Activated CD4-positive, alpha-beta T cell treated with anti-CD3 and anti-CD28 coated beads, Interleukin-2, amount 50 U/mL, for 1 hour (primary cell): Measurements from ENCODE around the gene LYZ.
"Not testable (repeated sequence)": the region's sequence is repeated elsewhere in the genome, so short reads cannot be mapped to it uniquely, and the experiment has no call there.

Experiments used
- DNase-seq: peaks from one replicate; pipeline ENCODE4 v3.0.0-alpha.2; 2020

Gene LYZ

GRCh38 chr12:69348162-69348938 is at the start of gene LYZ:
LYZ (plus strand) TSS chr12:69348381; CDS start chr12:69348409, 28 bp downstream.
- no peak for DNase-seq

DNA sequence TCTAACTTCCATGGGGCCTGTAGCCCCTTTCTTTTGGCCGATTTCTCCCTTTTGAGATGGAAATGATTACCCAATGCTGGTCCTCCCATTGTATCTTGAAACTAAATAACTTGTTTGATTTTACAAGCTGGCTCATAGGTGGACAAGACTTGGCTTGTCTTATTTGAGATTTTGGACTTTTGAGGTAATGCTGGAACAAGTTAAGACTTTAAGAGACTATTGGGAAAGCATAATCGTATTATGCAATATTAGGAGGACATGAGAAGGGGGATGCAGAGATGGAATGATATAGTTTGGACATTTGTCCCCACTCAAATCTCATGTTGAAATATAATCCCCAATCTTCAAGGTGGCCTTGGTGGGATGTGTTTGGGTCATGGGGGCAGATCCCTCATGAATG is 49.2 kb upstream of the LYZ start:
- DNase-seq, result no peak

DNA sequence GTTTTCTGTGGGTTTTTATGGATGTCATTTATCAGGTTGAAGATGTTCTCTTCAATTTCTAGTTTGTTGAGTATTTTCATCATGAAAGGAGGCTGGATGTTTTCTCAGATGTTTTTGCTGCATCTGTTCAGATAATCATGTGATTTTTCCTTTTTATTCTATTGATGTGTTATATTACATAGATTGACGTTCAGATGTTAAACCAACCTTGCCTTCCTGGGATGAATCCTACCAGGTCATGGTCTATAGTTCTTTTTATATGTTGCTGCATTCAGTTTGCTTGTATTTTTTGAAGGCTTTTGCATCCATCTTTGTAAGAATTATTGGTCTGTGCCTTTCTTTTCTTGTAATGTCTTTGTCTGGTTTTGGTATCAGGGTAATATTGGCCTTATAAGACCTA is 43.9 kb upstream of the LYZ start:
- DNase-seq, result no peak

GRCh38 chr12:69309461-69309860 is 38.7 kb upstream of the LYZ start:
- no peak for DNase-seq

DNA sequence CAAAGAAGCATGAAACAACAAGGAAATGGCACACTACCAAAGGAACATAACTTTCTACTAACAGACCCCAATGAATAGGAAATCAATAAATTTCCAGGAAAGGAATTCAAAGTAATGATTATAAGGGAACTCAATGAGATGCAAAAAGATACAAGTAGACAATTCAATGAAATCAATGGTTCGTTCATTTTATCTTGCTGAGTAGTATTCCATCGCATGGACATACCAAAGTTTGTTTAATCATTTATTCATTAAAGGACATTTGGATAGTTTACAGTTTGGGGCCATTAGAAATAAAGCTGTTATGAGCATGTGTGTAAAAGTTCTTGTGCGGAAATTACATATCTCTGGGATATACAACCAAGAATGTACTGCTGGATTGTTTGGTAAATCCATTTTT is 35.0 kb upstream of the LYZ start:
- DNase-seq, result no peak

GRCh38 chr12:69316784-69317183 is 31.4 kb upstream of the LYZ start:
- not testable (repeated sequence) for DNase-seq

DNA sequence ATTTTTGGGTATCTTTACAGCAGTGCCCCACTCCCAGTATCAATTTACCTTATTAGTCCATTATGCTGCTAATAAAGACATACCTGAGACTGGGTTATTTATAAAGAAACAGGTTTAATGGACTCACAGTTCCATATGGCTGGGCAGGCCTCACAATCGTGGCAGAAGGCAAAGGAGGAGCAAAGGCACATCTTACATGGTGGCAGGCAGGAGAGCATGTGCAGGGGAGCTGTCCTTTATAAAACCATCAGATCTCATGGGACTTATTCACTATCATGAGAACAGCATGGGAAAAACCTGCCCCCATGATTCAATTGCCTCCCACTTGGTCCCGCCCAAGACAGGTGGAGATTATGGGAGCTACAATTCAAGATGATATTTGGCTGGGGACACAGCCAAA is 30.9 kb upstream of the LYZ start:
- not testable (repeated sequence) for DNase-seq

- no peak for DNase-seq
Measured at GRCh38 chr12:69318225-69318624, 30.0 kb upstream of the LYZ start.

DNA sequence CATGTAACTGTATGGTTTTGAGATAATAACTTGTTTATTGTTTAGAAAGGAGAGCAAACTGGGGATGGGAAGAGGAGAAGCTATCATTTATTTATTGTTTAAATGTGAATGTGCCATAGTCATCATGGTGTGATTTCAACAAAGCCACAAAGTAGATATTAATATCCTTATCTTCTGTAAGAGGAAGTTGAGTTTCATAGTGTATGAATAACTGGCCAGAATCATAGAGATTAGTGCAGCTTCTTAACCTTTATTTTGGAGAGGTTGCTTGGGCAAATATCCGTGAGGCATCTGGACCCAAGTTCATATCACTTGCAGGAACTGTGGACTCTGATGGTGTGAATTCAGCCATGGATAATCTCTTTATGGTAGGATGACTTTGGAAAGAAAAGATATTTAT is 26.8 kb upstream of the LYZ start:
- no peak for DNase-seq

DNA sequence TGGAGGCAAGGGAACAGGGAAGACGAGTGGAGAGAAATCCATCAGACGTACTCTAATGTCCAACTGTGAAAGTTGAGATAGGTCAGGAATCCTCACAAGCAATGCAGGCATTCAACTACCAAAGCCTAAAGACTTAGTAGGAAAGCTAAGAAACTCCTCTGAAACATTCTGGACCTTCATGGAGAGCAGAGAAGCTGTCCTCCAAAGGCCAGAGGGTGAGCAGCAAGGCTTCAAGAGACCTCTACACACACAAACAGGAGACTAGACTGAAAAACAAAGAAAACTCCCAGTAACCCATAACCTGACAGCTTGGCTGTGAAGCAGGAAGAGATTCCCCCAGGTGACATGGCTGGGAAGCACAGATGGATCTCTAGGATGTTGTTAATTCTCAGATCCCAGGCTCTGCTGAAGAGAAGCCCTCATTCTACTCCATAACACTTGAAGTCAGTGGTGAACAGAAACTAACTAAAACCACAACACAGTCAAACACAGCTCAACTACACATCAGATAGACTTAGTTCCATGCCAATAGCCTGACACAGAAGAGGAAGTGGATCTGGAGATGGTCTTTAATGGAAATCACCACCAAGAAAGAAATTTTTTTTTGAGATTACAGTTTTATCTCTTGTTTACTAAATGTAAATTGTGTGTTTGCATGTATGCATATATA is 23.2 kb upstream of the LYZ start:
- DNase-seq, result no peak

- DNase-seq, result no peak
Measured at GRCh38 chr12:69328426-69328825, 19.8 kb upstream of the LYZ start.

- DNase-seq, result peak; percentile 8
Measured at GRCh38 chr12:69329669-69330428, 18.3 kb upstream of the LYZ start.

- DNase-seq, result peak; percentile 59
Measured at GRCh38 chr12:69330475-69331473, 17.4 kb upstream of the LYZ start.

DNA sequence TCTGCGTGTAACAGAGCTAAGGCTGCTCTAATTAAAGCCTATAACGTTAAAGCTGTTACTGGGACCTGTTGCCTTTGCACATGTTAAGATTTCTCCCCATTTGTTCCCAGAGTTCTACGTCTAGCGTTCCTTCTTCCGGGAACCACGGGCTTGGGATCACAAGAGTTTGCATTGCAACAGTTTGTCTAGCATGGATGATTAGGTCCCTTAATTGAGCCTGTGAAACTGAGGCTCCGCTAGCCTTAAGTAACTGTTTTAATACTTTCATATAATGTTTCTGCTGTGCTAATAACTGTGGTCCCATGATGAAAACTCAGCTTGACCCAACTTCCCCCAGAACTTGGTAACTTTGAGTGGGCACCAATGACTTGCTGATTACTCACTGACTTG is 16.7 kb upstream of the LYZ start:
- DNase-seq, result no peak

DNA sequence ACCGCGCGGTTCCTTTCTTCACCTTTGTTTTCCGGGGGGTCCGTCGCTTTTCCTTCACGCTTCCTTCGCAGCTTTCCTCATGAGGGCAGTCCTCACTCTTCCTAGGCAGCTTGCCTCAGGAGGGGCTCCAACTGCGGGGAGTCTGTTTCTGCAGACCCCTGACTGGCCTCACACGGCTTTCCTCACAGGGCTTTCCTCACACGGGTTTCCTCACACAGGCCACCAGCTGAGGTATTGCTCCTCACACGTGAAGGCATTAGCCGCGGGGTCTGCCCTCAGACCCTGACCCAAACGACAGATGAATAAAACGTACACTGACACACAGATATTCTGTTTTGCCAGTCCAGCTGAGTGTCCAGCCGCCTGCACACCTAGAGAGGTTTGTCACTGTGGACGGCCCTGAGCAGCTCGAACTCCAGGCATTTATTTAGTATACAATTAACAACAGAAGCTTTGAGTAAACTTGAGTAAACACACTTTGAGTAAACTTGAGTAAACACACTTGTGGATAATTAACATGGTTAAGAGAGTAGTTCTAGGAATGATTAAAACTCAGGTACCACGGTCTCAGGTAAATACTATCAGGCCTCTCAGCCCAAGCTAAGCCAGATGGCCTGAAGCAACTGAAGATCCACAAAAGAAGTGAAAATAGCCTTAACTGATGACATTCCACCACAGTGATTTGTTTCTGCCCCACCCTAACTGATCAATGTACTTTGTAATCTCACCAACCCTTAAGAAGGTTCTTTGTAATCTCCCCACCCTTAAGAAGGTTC is 16.1 kb upstream of the LYZ start:
- DNase-seq, result no peak

DNA sequence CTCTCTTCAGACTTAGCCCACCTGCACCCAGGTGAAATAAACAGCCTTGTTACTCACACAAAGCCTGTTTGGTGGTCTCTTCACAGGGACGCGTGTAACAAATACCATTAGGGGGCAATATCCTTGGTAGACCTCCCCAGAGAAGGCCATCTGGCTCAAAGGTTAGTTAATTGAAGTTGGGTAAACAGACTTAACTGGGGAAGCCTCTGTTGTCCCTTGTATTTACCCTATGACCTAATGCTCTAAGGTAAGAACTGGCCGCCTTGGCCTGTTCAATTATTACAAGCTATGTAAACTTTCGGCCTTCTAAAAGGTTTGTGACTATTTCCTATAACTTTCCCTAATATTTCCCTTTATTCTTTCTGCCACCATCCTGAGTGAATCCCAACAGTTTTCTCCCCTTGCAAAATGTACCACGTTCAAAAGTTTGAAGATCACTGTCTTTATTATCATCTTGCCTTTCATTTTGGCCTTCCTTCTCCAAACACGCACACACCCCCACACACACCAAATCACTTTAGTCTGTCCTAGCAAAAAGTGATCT is 15.3 kb upstream of the LYZ start:
- DNase-seq, result no peak

GRCh38 chr12:69334158-69334557 is 14.0 kb upstream of the LYZ start:
- no peak for DNase-seq

GRCh38 chr12:69337311-69338090 is 10.7 kb upstream of the LYZ start:
- no peak for DNase-seq

- no peak for DNase-seq
Measured at GRCh38 chr12:69338120-69338859, 9.9 kb upstream of the LYZ start.

DNA sequence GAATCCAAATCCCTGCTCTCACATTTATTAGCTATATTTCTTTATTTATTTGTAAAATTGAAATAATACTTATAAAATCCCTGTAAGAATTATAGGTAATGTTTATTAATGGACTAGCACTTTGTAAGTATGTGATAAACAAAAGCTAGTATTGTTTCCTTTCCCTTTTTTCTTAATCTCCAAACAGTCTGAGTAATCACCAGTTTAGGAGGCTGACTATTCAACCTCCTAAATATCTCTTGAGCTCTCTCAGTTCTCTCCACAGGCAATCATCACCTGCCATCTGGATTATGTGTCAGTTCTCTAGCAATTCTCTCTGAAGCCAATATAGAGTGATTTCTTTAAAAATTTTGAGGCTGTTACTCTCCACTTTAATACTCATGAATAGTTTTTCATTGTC is 9.2 kb upstream of the LYZ start:
- no peak for DNase-seq
